Measurements from ENCODE around the gene VCX2.
"Not testable (repeated sequence)": the region's sequence is repeated elsewhere in the genome, so short reads cannot be mapped to it uniquely, and the experiment has no call there.

Gene VCX2

GRCh38 chrX:8171169-8171568, at the start of gene VCX2:
VCX2 (minus strand) TSS chrX:8171267; CDS start chrX:8170643, 624 bp downstream.
- not testable (repeated sequence) for H3K4me1 ChIP-seq (ENCODE audit: insufficient read depth, low read length); H3K36me3 ChIP-seq (ENCODE audit: insufficient read depth, low read length); H3K9me3 ChIP-seq (ENCODE audit: control insufficient read depth, insufficient read depth, low read length); H3K9ac ChIP-seq (ENCODE audit: low read depth, low read length)

DNA sequence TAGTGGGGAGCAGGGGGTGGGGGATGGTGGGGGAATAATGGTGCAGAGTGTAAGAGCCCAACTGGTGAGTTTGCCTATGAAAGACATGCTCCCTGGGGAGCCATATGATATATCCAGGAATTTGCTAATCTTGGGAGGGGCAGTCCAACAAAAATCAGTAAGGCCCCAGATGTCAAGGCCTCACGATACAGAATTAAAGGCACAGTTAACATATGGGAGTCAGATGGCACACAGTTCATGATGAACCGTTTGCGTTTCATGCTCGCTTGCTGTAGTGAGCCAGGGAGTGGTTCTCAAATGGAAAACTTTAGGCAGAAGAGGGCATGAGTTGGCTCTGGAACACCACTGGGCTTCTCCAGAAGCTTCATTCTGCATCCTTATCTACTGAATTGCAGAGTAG, 33.9 kb upstream of the VCX2 start:
- Histone ChIP-seq H3K4me1 (ENCODE audit: insufficient read depth, low read length) (peaks cover 6% of the 10 kb centered on the region), H3K9ac (ENCODE audit: low read depth, low read length) (no peak overlapping the region)

GRCh38 chrX:8204169-8204935, 33.3 kb upstream of the VCX2 start:
- Histone ChIP-seq H3K4me1 (ENCODE audit: insufficient read depth, low read length) (peaks cover 6% of the 10 kb centered on the region), H3K9ac (ENCODE audit: low read depth, low read length) (no peak overlapping the region), H3K9me3 (ENCODE audit: control insufficient read depth, insufficient read depth, low read length) (no peaks in the 10 kb centered on the region), H3K36me3 (ENCODE audit: insufficient read depth, low read length) (no peaks in the 10 kb centered on the region)

More for the DNA sequence above, 33.9 kb upstream of the VCX2 start:
- Histone ChIP-seq H3K9me3 (ENCODE audit: control insufficient read depth, insufficient read depth, low read length) (no peaks in the 10 kb centered on the region), H3K36me3 (ENCODE audit: insufficient read depth, low read length) (no peaks in the 10 kb centered on the region)

DNA sequence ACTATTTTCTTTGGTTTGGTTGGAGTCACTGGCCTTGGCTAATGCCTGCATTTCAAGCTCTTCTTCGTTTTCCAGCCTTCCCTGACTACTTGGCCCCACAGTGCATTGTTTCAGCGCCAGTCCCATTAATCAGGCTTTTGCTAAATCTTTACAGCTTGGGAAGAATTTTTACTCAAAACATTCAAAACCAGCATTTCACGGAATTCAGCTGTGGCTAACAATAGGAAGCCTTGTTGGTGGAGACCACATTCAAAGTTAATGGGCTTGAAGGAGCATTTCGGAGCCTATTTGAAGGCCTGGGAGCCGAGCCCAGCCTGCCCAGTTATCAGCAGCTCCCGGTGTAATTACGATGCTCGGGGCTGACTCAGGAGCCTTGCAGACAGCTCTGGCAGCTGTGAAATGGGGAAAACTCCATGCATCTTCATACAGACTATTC, 30.8 kb upstream of the VCX2 start:
- Histone ChIP-seq H3K9ac (ENCODE audit: low read depth, low read length) (no peak overlapping the region), H3K4me1 (ENCODE audit: insufficient read depth, low read length) (peaks cover 6% of the 10 kb centered on the region), H3K36me3 (ENCODE audit: insufficient read depth, low read length) (no peaks in the 10 kb centered on the region), H3K9me3 (ENCODE audit: control insufficient read depth, insufficient read depth, low read length) (no peaks in the 10 kb centered on the region)

GRCh38 chrX:8196776-8197175, 25.7 kb upstream of the VCX2 start:
- H3K36me3 ChIP-seq (ENCODE audit: insufficient read depth, low read length) = no peaks in the 10 kb centered on the region
- H3K9me3 ChIP-seq (ENCODE audit: control insufficient read depth, insufficient read depth, low read length) = 0 out of 2 replicates have a peak, but pooled peaks cover 2% of the 10 kb centered on the region
- no peaks in the 10 kb centered on the region for H3K4me1 ChIP-seq (ENCODE audit: insufficient read depth, low read length)
- no peak overlapping the region for H3K9ac ChIP-seq (ENCODE audit: low read depth, low read length)

- no peaks in the 10 kb centered on the region for H3K36me3 ChIP-seq (ENCODE audit: insufficient read depth, low read length)
- H3K4me1 ChIP-seq (ENCODE audit: insufficient read depth, low read length) = 0 out of 2 replicates have a peak, but pooled peaks cover 7% of the 10 kb centered on the region
- H3K9me3 ChIP-seq (ENCODE audit: control insufficient read depth, insufficient read depth, low read length) = 0 out of 2 replicates have a peak, but pooled peaks cover 2% of the 10 kb centered on the region
- no peak overlapping the region for H3K9ac ChIP-seq (ENCODE audit: low read depth, low read length)
Observed at GRCh38 chrX:8194216-8194615, 23.1 kb upstream of the VCX2 start.

GRCh38 chrX:8192276-8192675, 21.2 kb upstream of the VCX2 start:
- Histone ChIP-seq H3K9ac (ENCODE audit: low read depth, low read length) (no peak overlapping the region), H3K9me3 (ENCODE audit: control insufficient read depth, insufficient read depth, low read length) (0 out of 2 replicates have a peak, but pooled peaks cover 2% of the 10 kb centered on the region), H3K36me3 (ENCODE audit: insufficient read depth, low read length) (no peaks in the 10 kb centered on the region), H3K4me1 (ENCODE audit: insufficient read depth, low read length) (0 out of 2 replicates have a peak, but pooled peaks cover 7% of the 10 kb centered on the region)

GRCh38 chrX:8191022-8191421, 20.0 kb upstream of the VCX2 start:
- H3K4me1 ChIP-seq (ENCODE audit: insufficient read depth, low read length) = 0 out of 2 replicates have a peak, but pooled peaks cover 7% of the 10 kb centered on the region
- H3K9ac ChIP-seq (ENCODE audit: low read depth, low read length) = no peak overlapping the region
- no peaks in the 10 kb centered on the region for H3K36me3 ChIP-seq (ENCODE audit: insufficient read depth, low read length)
- 0 out of 2 replicates have a peak, but pooled peaks cover 2% of the 10 kb centered on the region for H3K9me3 ChIP-seq (ENCODE audit: control insufficient read depth, insufficient read depth, low read length)

DNA sequence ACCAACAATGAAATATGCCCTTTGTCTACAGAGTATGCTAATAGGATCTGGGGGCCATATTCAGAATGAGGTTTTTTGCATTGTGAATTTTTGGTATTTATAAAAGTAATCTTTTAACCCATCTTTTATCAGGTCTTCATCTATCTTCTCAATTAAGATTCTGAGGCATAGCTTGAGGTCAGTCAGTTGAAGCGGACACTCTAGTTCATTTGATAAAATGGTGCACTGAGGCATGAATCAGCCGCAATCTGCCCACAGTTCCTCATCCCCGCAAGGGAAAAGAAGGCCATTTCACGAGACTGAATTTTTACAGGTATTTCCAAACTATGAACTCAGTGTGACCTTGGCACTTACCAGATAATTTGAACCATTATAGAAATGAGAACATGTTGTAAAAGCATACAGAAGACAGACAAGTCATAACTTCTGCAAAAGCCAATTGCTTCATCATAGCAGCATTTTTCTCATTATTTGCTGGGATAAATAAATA, 19.3 kb upstream of the VCX2 start:
- 0 out of 2 replicates have a peak, but pooled peaks cover 7% of the 10 kb centered on the region for H3K4me1 ChIP-seq (ENCODE audit: insufficient read depth, low read length)
- no peaks in the 10 kb centered on the region for H3K36me3 ChIP-seq (ENCODE audit: insufficient read depth, low read length)
- no peak overlapping the region for H3K9ac ChIP-seq (ENCODE audit: low read depth, low read length)
- 0 out of 2 replicates have a peak, but pooled peaks cover 2% of the 10 kb centered on the region for H3K9me3 ChIP-seq (ENCODE audit: control insufficient read depth, insufficient read depth, low read length)

- Histone ChIP-seq H3K9ac (ENCODE audit: low read depth, low read length) (no peak overlapping the region), H3K9me3 (ENCODE audit: control insufficient read depth, insufficient read depth, low read length) (0 out of 2 replicates have a peak, but pooled peaks cover 2% of the 10 kb centered on the region), H3K4me1 (ENCODE audit: insufficient read depth, low read length) (0 out of 2 replicates have a peak, but pooled peaks cover 7% of the 10 kb centered on the region), H3K36me3 (ENCODE audit: insufficient read depth, low read length) (no peaks in the 10 kb centered on the region)
Observed at GRCh38 chrX:8189096-8189830, 18.2 kb upstream of the VCX2 start.

- H3K9me3 ChIP-seq (ENCODE audit: control insufficient read depth, insufficient read depth, low read length) = no peaks in the 10 kb centered on the region
- no peak overlapping the region for H3K9ac ChIP-seq (ENCODE audit: low read depth, low read length)
- no peaks in the 10 kb centered on the region for H3K36me3 ChIP-seq (ENCODE audit: insufficient read depth, low read length)
- no peaks in the 10 kb centered on the region for H3K4me1 ChIP-seq (ENCODE audit: insufficient read depth, low read length)
Observed at GRCh38 chrX:8183346-8183745, 12.3 kb upstream of the VCX2 start.

DNA sequence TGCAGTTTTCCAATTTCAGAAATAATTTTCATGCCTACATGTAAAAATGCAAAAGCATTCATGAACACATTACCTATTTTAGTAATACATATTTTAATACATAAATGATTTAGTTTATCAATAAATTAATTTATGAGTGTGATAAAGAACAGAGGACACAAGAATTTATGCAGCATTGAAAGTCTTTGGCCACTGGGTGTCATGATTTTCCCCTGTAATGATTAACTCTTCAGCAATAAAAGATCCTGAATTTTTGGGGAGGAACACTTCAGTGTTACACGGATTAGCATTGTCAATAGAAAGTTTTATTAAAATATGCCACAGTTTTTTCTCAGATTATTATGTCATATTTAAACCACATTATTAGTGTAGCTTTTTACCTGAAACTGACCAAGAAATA, 8.6 kb upstream of the VCX2 start:
- Histone ChIP-seq H3K4me1 (ENCODE audit: insufficient read depth, low read length) (no peaks in the 10 kb centered on the region), H3K9me3 (ENCODE audit: control insufficient read depth, insufficient read depth, low read length) (no peaks in the 10 kb centered on the region), H3K36me3 (ENCODE audit: insufficient read depth, low read length) (no peaks in the 10 kb centered on the region), H3K9ac (ENCODE audit: low read depth, low read length) (no peak overlapping the region)

GRCh38 chrX:8154011-8154410, 17.1 kb downstream of the VCX2 start:
- H3K9me3 ChIP-seq (ENCODE audit: control insufficient read depth, insufficient read depth, low read length); H3K4me1 ChIP-seq (ENCODE audit: insufficient read depth, low read length); H3K9ac ChIP-seq (ENCODE audit: low read depth, low read length); H3K36me3 ChIP-seq (ENCODE audit: insufficient read depth, low read length): not testable (repeated sequence)

- H3K9me3 ChIP-seq (ENCODE audit: control insufficient read depth, insufficient read depth, low read length) = no peaks in the 10 kb centered on the region
- no peak overlapping the region for H3K9ac ChIP-seq (ENCODE audit: low read depth, low read length)
- H3K4me1 ChIP-seq (ENCODE audit: insufficient read depth, low read length) = no peaks in the 10 kb centered on the region
- H3K36me3 ChIP-seq (ENCODE audit: insufficient read depth, low read length) = no peaks in the 10 kb centered on the region
Observed at GRCh38 chrX:8147226-8147625, 23.8 kb downstream of the VCX2 start.

All from ES-I3 (cell line).